ENCODE results near the gene THSD7B. TPM values are rescaled to one million over a fixed set of nuclear protein-coding genes. Genes with fewer than 3 reads are reported as not detected.

THSD7B gene
- total and polyA plus RNA-seq, 9 of the 15 experiments (the other 6 are each of a cell fraction or from before 2014, with no cell fraction given), result not detected

GRCh38 chr2:137718786-137719185 is 953.4 kb downstream of the THSD7B start:
- Histone ChIP-seq H3K4me1 (replicated peaks in 1 of 2; ENCODE audit: control insufficient read depth in 2 of 2, insufficient read depth in 2 of 2, low read length in 2 of 2) (no peaks in the 10 kb centered on the region), H3K4me2 (ENCODE audit: insufficient read depth, low read length) (no peak overlapping the region), H3K9ac (ENCODE audit: insufficient read depth in 1 of 2, low read depth in 2 of 2, low read length in 2 of 2) (no peak overlapping the region), H3K9me3 (replicated peaks; ENCODE audit: control insufficient read depth, insufficient read depth, low read depth, low read length) (no peaks in the 10 kb centered on the region; the same call in 1 of the 2 replicates), H2AFZ (ENCODE audit: low read depth, low read length) (no peak overlapping the region), H3K27me3 (ENCODE audit: control insufficient read depth in 2 of 2, insufficient read depth in 2 of 2, low read length in 2 of 2) (no peaks in the 10 kb centered on the region), H3K79me2 (ENCODE audit: control insufficient read depth, insufficient read depth, low read length) (no peaks in the 10 kb centered on the region), H4K20me1 (replicated peaks; ENCODE audit: control insufficient read depth, insufficient read depth, low read length) (no peaks in the 10 kb centered on the region), H3K4me3 (no peak overlapping the region), H3K27ac (ENCODE audit: extremely low read depth, low read depth, low read length) (no peak overlapping the region), H3K9me1 (ENCODE audit: control insufficient read depth, insufficient read depth, low read length) (no peaks in the 10 kb centered on the region), H3K36me3 (ENCODE audit: control insufficient read depth, insufficient read depth, low read length) (no peaks in the 10 kb centered on the region)
- WGBS (ENCODE audit: insufficient coverage, low coverage, missing lambda C conversion rate), result 0% methylated on average over 3 of the region's 3 CpGs
- DNase-seq (ENCODE audit: extremely low read depth in 1 of 4, low spot score in 3 of 4), result no peak
- POLR2A ChIA-PET, result no interaction called here
- CTCF ChIA-PET (ENCODE audit: low intra/inter-chr PET ratio), result no interaction called here
- no peak for FAIRE-seq
- intact Hi-C loops (cut with micrococcal nuclease) (no loop called here), in situ Hi-C loops (cut with MboI) (no loop called here)
- no TSS peak for BruUV-seq (replicated peaks)
- ATAC-seq, result no peak
- TF ChIP-seq CHAMP1 (IDR thresholded peaks at IDR 0.05) (no peak), TAF9B (IDR thresholded peaks at IDR 0.05; ENCODE audit: partially characterized antibody) (no peak), GTF2A2 (tag; IDR thresholded peaks at IDR 0.05) (no peak), POLR2B (IDR thresholded peaks at IDR 0.05; ENCODE audit: low read depth, partially characterized antibody) (no peak), MNT (conservative IDR thresholded peaks at IDR 0.05) (no peak), SFPQ (IDR thresholded peaks at IDR 0.05; ENCODE audit: low read depth, low read length) (no peak), NFE2L1 (tag; IDR thresholded peaks at IDR 0.05; ENCODE audit: borderline replicate concordance, low read depth) (no peak), MAFG (tag; conservative IDR thresholded peaks at IDR 0.05) (no peak), ESRRB (CRISPR knock-in tag; IDR thresholded peaks at IDR 0.05; ENCODE audit: borderline replicate concordance) (no peak), ID3 (CRISPR knock-in tag; IDR thresholded peaks at IDR 0.05) (no peak), ID3 (tag; IDR thresholded peaks at IDR 0.05) (no peak), NR1H2 (CRISPR knock-in tag; IDR thresholded peaks at IDR 0.05) (no peak), HNRNPL (IDR thresholded peaks at IDR 0.05; ENCODE audit: low read depth, low read length) (no peak), SAFB (IDR thresholded peaks at IDR 0.05; ENCODE audit: borderline replicate concordance, low read depth, low read length) (no peak), BCOR (IDR thresholded peaks at IDR 0.05) (no peak)
- TF ChIP-seq, protein P1, sequence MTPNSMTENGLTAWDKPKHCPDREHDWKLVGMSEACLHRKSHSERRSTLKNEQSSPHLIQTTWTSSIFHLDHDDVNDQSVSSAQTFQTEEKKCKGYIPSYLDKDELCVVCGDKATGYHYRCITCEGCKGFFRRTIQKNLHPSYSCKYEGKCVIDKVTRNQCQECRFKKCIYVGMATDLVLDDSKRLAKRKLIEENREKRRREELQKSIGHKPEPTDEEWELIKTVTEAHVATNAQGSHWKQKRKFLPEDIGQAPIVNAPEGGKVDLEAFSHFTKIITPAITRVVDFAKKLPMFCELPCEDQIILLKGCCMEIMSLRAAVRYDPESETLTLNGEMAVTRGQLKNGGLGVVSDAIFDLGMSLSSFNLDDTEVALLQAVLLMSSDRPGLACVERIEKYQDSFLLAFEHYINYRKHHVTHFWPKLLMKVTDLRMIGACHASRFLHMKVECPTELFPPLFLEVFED (CRISPR knock-in tag; conservative IDR thresholded peaks at IDR 0.05), result no peak

Measured in K562 (cell line).